ENCODE measurements around the gene ANK2. TPM values are rescaled to one million over a fixed set of nuclear protein-coding genes. Genes with fewer than 3 reads are reported as not detected.

The ANK2 gene
- total RNA-seq, 2 experiments from 2014 or later: 0.38 to 4.0 TPM

- ChIA-PET POLR2A (no interaction called here), CTCF (ENCODE audit: unreplicated experiment) (no interaction called here)
- Histone ChIP-seq H3K4me1 (ENCODE audit: insufficient read depth, low read length, poor library complexity, severe bottlenecking) (no peaks in the 10 kb centered on the region), H3K9me3 (ENCODE audit: low read length) (no peaks in the 10 kb centered on the region), H4K20me1 (ENCODE audit: insufficient read depth, low read length) (no peaks in the 10 kb centered on the region), H3K4me2 (ENCODE audit: low read length) (no peak overlapping the region), H3K36me3 (ENCODE audit: insufficient read depth, low read length) (no peaks in the 10 kb centered on the region), H3K4me3 (ENCODE audit: low read depth, low read length, poor library complexity, severe bottlenecking) (no peak overlapping the region), H3K9me2 (ENCODE audit: insufficient read depth, low read length) (no peaks in the 10 kb centered on the region), H3K79me2 (ENCODE audit: insufficient read depth, low read depth, low read length) (no peaks in the 10 kb centered on the region), H3K27ac (ENCODE audit: low read depth, low read length, poor library complexity, severe bottlenecking) (no peak overlapping the region), H2AFZ (ENCODE audit: low read length) (no peak overlapping the region)
- no peak for DNase-seq (ENCODE audit: low spot score)
- no TSS peak for BruUV-seq (replicated peaks)
- intact Hi-C loops (cut with micrococcal nuclease; ENCODE audit: unreplicated experiment): no loop called here
- TF ChIP-seq, protein P1, sequence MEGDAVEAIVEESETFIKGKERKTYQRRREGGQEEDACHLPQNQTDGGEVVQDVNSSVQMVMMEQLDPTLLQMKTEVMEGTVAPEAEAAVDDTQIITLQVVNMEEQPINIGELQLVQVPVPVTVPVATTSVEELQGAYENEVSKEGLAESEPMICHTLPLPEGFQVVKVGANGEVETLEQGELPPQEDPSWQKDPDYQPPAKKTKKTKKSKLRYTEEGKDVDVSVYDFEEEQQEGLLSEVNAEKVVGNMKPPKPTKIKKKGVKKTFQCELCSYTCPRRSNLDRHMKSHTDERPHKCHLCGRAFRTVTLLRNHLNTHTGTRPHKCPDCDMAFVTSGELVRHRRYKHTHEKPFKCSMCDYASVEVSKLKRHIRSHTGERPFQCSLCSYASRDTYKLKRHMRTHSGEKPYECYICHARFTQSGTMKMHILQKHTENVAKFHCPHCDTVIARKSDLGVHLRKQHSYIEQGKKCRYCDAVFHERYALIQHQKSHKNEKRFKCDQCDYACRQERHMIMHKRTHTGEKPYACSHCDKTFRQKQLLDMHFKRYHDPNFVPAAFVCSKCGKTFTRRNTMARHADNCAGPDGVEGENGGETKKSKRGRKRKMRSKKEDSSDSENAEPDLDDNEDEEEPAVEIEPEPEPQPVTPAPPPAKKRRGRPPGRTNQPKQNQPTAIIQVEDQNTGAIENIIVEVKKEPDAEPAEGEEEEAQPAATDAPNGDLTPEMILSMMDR (conservative IDR thresholded peaks at IDR 0.05; ENCODE audit: low read length): no peak
- TF ChIP-seq EZH2phosphoT487 (IDR thresholded peaks at IDR 0.05; ENCODE audit: borderline replicate concordance, low read depth, low read length): no peak
Observed at GRCh38 chr4:113053883-113054282, 4.4 kb downstream of the ANK2 start.

- DNase-seq (ENCODE audit: low spot score): no peak
- Histone ChIP-seq H3K27ac (ENCODE audit: low read depth, low read length, poor library complexity, severe bottlenecking) (no peak overlapping the region), H3K9me3 (ENCODE audit: low read length) (no peaks in the 10 kb centered on the region), H3K4me1 (ENCODE audit: insufficient read depth, low read length, poor library complexity, severe bottlenecking) (no peaks in the 10 kb centered on the region), H3K9me2 (ENCODE audit: insufficient read depth, low read length) (no peaks in the 10 kb centered on the region), H3K79me2 (ENCODE audit: insufficient read depth, low read depth, low read length) (no peaks in the 10 kb centered on the region), H3K4me2 (ENCODE audit: low read length) (no peak overlapping the region), H3K4me3 (ENCODE audit: low read depth, low read length, poor library complexity, severe bottlenecking) (no peak overlapping the region), H3K36me3 (ENCODE audit: insufficient read depth, low read length) (no peaks in the 10 kb centered on the region), H4K20me1 (ENCODE audit: insufficient read depth, low read length) (no peaks in the 10 kb centered on the region), H2AFZ (ENCODE audit: low read length) (no peak overlapping the region)
- BruUV-seq (replicated peaks): no TSS peak
- intact Hi-C loops (cut with micrococcal nuclease; ENCODE audit: unreplicated experiment): no loop called here
- ChIA-PET CTCF (ENCODE audit: unreplicated experiment) (no interaction called here), POLR2A (no interaction called here)
- no peak for TF ChIP-seq EZH2phosphoT487 (IDR thresholded peaks at IDR 0.05; ENCODE audit: borderline replicate concordance, low read depth, low read length)
- TF ChIP-seq, protein P1 (conservative IDR thresholded peaks at IDR 0.05; ENCODE audit: low read length): no peak
Observed at GRCh38 chr4:113056318-113056717, 6.9 kb downstream of the ANK2 start.

- no TSS peak for BruUV-seq (replicated peaks)
Observed at GRCh38 chr4:113057891-113058290, 8.4 kb downstream of the ANK2 start.

More at GRCh38 chr4:113057891-113058290, 8.4 kb downstream of the ANK2 start:
- Histone ChIP-seq H3K4me3 (ENCODE audit: low read depth, low read length, poor library complexity, severe bottlenecking) (no peak overlapping the region), H2AFZ (ENCODE audit: low read length) (no peak overlapping the region), H3K4me1 (ENCODE audit: insufficient read depth, low read length, poor library complexity, severe bottlenecking) (no peaks in the 10 kb centered on the region), H4K20me1 (ENCODE audit: insufficient read depth, low read length) (no peaks in the 10 kb centered on the region), H3K9me3 (ENCODE audit: low read length) (no peaks in the 10 kb centered on the region), H3K9me2 (ENCODE audit: insufficient read depth, low read length) (no peaks in the 10 kb centered on the region), H3K27ac (ENCODE audit: low read depth, low read length, poor library complexity, severe bottlenecking) (no peak overlapping the region), H3K79me2 (ENCODE audit: insufficient read depth, low read depth, low read length) (no peaks in the 10 kb centered on the region), H3K36me3 (ENCODE audit: insufficient read depth, low read length) (no peaks in the 10 kb centered on the region), H3K4me2 (ENCODE audit: low read length) (no peak overlapping the region)
- TF ChIP-seq, protein P1 (conservative IDR thresholded peaks at IDR 0.05; ENCODE audit: low read length): no peak
- TF ChIP-seq EZH2phosphoT487 (IDR thresholded peaks at IDR 0.05; ENCODE audit: borderline replicate concordance, low read depth, low read length): no peak
- ChIA-PET POLR2A (no interaction called here), CTCF (ENCODE audit: unreplicated experiment) (no interaction called here)
- DNase-seq (ENCODE audit: low spot score): no peak
- intact Hi-C loops (cut with micrococcal nuclease; ENCODE audit: unreplicated experiment): no loop called here
